Ishikawa (cell line): ENCODE results near the gene AACS.

Experiments
- CEBPB ChIP-seq: IDR thresholded peaks from 2 replicates; pipeline ENCODE4 v1.6.1; 2012
- CREB1 ChIP-seq: IDR thresholded peaks from 2 replicates; pipeline ENCODE4 v1.6.1; 2012; ENCODE audit warnings: low read depth
- EGR1 ChIP-seq: IDR thresholded peaks from 2 replicates; pipeline ENCODE4 v1.6.1; 2012
- EP300 ChIP-seq: IDR thresholded peaks from 2 replicates; pipeline ENCODE4 v1.6.1; 2012; ENCODE audit warnings: borderline replicate concordance
- FOXM1 ChIP-seq: IDR thresholded peaks from 2 replicates; pipeline ENCODE4 v1.6.1; 2012; ENCODE audit warnings: low read depth, borderline replicate concordance
- NFIC ChIP-seq: IDR thresholded peaks from 2 replicates; pipeline ENCODE4 v1.6.1; 2012
- RAD21 ChIP-seq: IDR thresholded peaks from 2 replicates; pipeline ENCODE4 v1.6.1; 2012; ENCODE audit warnings: low read depth
- TAF1 ChIP-seq: IDR thresholded peaks from 2 replicates; pipeline ENCODE4 v1.6.1; 2012; ENCODE audit warnings: low read depth, mild to moderate bottlenecking
- TCF12 ChIP-seq: IDR thresholded peaks from 2 replicates; pipeline ENCODE4 v1.6.1; 2012; ENCODE audit warnings: low read depth
- TEAD4 ChIP-seq: IDR thresholded peaks from 2 replicates; pipeline ENCODE4 v1.6.1; 2012
- YY1 ChIP-seq: IDR thresholded peaks from 2 replicates; pipeline ENCODE4 v1.6.1; 2012; ENCODE audit warnings: low read depth
- ZBTB7A ChIP-seq: IDR thresholded peaks from 2 replicates; pipeline ENCODE4 v1.6.1; 2012; ENCODE audit warnings: low read depth
- TF ChIP-seq, protein P1 (sequence below): IDR thresholded peaks from 2 replicates; pipeline ENCODE4 v1.6.1; 2012
- TF ChIP-seq, protein P2 (sequence below): IDR thresholded peaks from 2 replicates; pipeline ENCODE4 v1.6.1; 2012
- TF ChIP-seq, protein P3 (sequence below): IDR thresholded peaks from 2 replicates; pipeline ENCODE4 v1.6.1; 2012; ENCODE audit warnings: low read depth, mild to moderate bottlenecking

Gene AACS

DNA sequence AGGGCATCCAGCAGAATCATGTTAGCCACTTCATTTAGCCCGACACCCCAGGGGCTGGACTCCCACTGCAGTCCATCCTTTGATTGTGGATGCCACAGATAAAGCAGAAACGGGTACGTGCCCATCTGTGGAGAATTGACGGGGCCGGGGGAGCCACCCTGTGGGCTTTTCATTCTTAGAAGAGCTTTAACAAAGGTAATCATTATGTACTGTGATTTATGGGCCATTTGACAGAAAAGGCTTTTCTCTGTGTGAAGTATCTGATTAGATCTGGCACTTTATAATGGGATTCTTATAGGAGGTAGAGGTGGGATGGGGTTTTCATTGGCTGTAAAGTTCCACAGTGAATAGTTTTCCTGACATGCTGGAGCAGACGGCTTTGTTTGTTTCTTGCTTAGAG, 40.4 kb downstream of the AACS start:
- TF ChIP-seq ZBTB7A (no peak), EGR1 (no peak), FOXM1 (no peak), EP300 (no peak), TCF12 (no peak), CREB1 (no peak), CEBPB (no peak), TAF1 (no peak), NFIC (no peak), YY1 (no peak), RAD21 (no peak)
- TF ChIP-seq, protein P1, sequence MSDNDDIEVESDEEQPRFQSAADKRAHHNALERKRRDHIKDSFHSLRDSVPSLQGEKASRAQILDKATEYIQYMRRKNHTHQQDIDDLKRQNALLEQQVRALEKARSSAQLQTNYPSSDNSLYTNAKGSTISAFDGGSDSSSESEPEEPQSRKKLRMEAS, result no peak
- TF ChIP-seq, protein P2, sequence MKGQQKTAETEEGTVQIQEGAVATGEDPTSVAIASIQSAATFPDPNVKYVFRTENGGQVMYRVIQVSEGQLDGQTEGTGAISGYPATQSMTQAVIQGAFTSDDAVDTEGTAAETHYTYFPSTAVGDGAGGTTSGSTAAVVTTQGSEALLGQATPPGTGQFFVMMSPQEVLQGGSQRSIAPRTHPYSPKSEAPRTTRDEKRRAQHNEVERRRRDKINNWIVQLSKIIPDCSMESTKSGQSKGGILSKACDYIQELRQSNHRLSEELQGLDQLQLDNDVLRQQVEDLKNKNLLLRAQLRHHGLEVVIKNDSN, result no peak

DNA sequence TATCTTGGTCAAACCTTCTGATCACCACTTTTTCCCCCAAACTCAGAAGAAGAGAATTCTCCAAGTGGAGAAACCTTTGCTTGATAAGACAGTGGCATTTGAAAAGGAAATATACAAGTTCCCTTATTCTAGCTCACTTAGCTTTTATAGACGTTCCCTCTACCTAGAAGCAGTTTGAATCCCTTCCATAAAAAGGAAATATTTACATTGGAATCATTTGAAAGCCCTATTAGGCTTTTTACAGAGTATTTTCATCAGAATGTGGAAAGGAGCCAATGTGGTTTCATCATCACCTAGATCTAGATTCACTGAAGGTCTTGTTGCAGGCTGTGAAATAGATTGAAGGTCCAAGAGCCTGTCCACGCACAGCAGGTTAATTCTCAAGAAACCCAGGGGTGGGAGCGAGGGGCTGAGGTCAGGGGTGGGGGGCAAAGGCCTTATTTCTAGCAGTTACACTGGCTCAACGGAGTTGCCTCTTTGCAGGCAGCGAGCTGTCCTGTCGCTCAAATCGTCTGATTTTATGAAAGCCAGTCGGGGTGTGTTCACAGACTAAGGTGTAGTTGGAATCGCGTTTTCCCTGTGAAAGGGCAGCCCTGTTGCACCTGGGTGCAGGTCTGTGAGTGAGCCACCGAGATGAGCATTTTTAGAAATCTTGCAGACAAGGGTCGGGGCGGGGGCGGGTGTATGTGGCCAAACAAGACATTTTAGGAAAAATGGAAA, 45.6 kb downstream of the AACS start:
- no peak for TF ChIP-seq CEBPB
- no peak for TF ChIP-seq CREB1
- no peak for TF ChIP-seq EP300
- TF ChIP-seq, protein P3, sequence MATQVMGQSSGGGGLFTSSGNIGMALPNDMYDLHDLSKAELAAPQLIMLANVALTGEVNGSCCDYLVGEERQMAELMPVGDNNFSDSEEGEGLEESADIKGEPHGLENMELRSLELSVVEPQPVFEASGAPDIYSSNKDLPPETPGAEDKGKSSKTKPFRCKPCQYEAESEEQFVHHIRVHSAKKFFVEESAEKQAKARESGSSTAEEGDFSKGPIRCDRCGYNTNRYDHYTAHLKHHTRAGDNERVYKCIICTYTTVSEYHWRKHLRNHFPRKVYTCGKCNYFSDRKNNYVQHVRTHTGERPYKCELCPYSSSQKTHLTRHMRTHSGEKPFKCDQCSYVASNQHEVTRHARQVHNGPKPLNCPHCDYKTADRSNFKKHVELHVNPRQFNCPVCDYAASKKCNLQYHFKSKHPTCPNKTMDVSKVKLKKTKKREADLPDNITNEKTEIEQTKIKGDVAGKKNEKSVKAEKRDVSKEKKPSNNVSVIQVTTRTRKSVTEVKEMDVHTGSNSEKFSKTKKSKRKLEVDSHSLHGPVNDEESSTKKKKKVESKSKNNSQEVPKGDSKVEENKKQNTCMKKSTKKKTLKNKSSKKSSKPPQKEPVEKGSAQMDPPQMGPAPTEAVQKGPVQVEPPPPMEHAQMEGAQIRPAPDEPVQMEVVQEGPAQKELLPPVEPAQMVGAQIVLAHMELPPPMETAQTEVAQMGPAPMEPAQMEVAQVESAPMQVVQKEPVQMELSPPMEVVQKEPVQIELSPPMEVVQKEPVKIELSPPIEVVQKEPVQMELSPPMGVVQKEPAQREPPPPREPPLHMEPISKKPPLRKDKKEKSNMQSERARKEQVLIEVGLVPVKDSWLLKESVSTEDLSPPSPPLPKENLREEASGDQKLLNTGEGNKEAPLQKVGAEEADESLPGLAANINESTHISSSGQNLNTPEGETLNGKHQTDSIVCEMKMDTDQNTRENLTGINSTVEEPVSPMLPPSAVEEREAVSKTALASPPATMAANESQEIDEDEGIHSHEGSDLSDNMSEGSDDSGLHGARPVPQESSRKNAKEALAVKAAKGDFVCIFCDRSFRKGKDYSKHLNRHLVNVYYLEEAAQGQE, result no peak
- no peak for TF ChIP-seq EGR1
- TF ChIP-seq TAF1, result no peak
- TF ChIP-seq RAD21, result no peak
- TF ChIP-seq, protein P2, result no peak
- no peak for TF ChIP-seq TEAD4
- TF ChIP-seq, protein P1, result no peak
- TF ChIP-seq TCF12, result no peak
- no peak for TF ChIP-seq ZBTB7A
- TF ChIP-seq FOXM1, result no peak
- TF ChIP-seq YY1, result no peak

DNA sequence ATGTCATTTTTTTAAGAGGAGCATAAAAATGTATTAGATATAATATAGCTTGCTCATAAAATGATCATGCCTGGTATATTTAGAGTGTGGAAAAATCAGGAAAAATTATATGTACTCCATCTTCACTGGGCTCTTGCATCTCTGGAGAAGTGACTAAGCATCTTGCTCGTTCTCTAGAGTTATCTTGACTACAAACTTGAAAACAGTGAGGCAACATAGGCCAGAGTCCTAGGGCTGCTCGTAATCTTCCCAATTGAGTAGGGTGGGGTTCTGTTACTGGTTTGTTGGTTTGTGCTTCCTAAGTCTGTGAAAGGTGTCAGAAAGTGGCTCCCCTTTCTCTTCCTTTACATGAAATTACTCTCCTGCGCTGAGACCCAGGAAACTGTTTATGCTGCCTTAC, 46.2 kb downstream of the AACS start:
- TF ChIP-seq EP300, result no peak
- no peak for TF ChIP-seq TAF1
- TF ChIP-seq, protein P3, result no peak
- TF ChIP-seq FOXM1, result no peak
- TF ChIP-seq TEAD4, result no peak
- TF ChIP-seq, protein P2, result no peak
- TF ChIP-seq EGR1, result no peak
- no peak for TF ChIP-seq YY1
- no peak for TF ChIP-seq CEBPB

DNA sequence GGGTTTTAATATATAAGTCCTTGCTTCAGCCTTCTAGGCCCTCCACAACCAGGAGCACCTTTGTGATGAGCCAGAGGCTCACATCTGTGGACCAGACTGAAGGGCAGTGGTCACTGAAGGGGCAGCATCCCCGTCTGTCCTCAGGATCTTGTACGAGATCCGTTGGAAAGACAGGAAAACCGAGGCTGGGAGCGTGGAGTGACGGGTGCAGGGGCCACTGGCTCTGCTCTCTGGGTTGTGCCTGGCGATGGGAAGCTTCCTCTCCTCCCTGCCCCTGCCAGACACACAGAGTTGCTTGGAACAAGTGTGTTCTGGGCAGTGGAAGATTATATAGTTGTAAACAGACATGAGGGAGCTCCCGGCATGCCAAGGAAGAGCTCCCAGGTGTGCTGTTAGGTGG, 48.0 kb downstream of the AACS start:
- TF ChIP-seq FOXM1 (no peak), TEAD4 (no peak)
- TF ChIP-seq, protein P2, result no peak

DNA sequence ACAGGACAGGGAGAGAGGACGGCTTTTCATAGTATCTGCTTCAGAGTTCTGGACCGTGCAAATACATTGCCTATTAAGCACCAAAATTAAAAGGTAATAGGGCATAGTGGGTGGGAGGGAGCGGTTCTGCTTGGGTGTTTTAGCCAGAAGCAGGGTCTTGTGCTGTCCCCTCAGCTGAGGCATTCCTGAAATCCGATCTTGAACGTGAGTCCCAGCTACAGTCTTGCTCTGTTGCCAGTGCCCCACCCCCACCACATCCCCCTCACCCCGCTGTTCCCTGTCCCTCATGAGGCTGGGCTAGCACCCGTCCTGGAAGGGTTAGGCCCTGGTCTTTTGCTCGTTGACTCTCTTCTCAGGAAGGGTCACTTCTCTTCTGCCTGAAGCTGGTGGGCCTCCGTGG, 48.6 kb downstream of the AACS start:
- TF ChIP-seq CEBPB, result no peak
- TF ChIP-seq CREB1, result no peak
- TF ChIP-seq TEAD4, result no peak
- TF ChIP-seq, protein P2, result no peak
